Adipocyte (in vitro differentiated cells): Measurements from ENCODE around the gene TFAP2D.

Source experiments
- DNase-seq: peaks from one replicate; pipeline ENCODE4 v3.0.0-alpha.2; 2015; ENCODE audit warnings: low read depth
- H3K27me3 ChIP-seq: replicated peaks from 2 replicates; pipeline ENCODE4 v1.7.0; 2013; ENCODE audit warnings: mild to moderate bottlenecking, low read length, moderate library complexity; ENCODE audit not compliant: control insufficient read depth, insufficient read depth
- H3K36me3 ChIP-seq: 2 replicates; pipeline ENCODE4 v1.7.0; 2013; ENCODE audit warnings: low read length, mild to moderate bottlenecking, moderate library complexity; ENCODE audit not compliant: control insufficient read depth, insufficient read depth, severe bottlenecking
- H3K4me1 ChIP-seq: 2 replicates; pipeline ENCODE4 v1.7.0; 2013; ENCODE audit warnings: mild to moderate bottlenecking, low read length, moderate library complexity; ENCODE audit not compliant: control insufficient read depth, insufficient read depth
- H3K4me3 ChIP-seq: 2 replicates; pipeline ENCODE4 v1.7.0; 2013; ENCODE audit warnings: mild to moderate bottlenecking, low read length, moderate library complexity
- H3K9ac ChIP-seq: 2 replicates; pipeline ENCODE4 v1.7.0; 2013; ENCODE audit warnings: mild to moderate bottlenecking, low read length, moderate library complexity
- H3K9me3 ChIP-seq: 2 replicates; pipeline ENCODE4 v1.7.0; 2013; ENCODE audit warnings: mild to moderate bottlenecking, low read length, moderate library complexity; ENCODE audit not compliant: control insufficient read depth

The TFAP2D gene

GRCh38 chr6:50792771-50793170 lies 79.4 kb downstream of the TFAP2D start:
- H3K9ac ChIP-seq, result no peak overlapping the region
- no peaks in the 10 kb centered on the region for H3K4me1 ChIP-seq
- no peak for DNase-seq
- peaks cover 3% of the 10 kb centered on the region for H3K27me3 ChIP-seq
- no peaks in the 10 kb centered on the region for H3K36me3 ChIP-seq
- no peak overlapping the region for H3K4me3 ChIP-seq
- H3K9me3 ChIP-seq, result no peaks in the 10 kb centered on the region

- no peak for DNase-seq
- peaks cover 3% of the 10 kb centered on the region for H3K27me3 ChIP-seq
- H3K4me1 ChIP-seq, result no peaks in the 10 kb centered on the region
- no peaks in the 10 kb centered on the region for H3K36me3 ChIP-seq
- no peak overlapping the region for H3K4me3 ChIP-seq
- no peaks in the 10 kb centered on the region for H3K9me3 ChIP-seq
- no peak overlapping the region for H3K9ac ChIP-seq
These were observed 82.2 kb downstream of the TFAP2D start for GRCh38 chr6:50795574-50795973.

GRCh38 chr6:50804283-50804682 lies 91.0 kb downstream of the TFAP2D start:
- Histone ChIP-seq H3K4me3 (no peak overlapping the region), H3K4me1 (no peaks in the 10 kb centered on the region), H3K9ac (no peak overlapping the region), H3K9me3 (no peaks in the 10 kb centered on the region), H3K36me3 (no peaks in the 10 kb centered on the region), H3K27me3 (no peaks in the 10 kb centered on the region)
- DNase-seq, result no peak

GRCh38 chr6:50807035-50807434 lies 93.7 kb downstream of the TFAP2D start:
- Histone ChIP-seq H3K9ac (no peak overlapping the region), H3K36me3 (no peaks in the 10 kb centered on the region)
- no peak for DNase-seq

GRCh38 chr6:50815436-50816114 lies 102.2 kb downstream of the TFAP2D start:
- peak overlapping the region; percentile 8 for H3K9ac ChIP-seq
- no peaks in the 10 kb centered on the region for H3K4me1 ChIP-seq
- no peaks in the 10 kb centered on the region for H3K36me3 ChIP-seq
- no peaks in the 10 kb centered on the region for H3K9me3 ChIP-seq
- H3K27me3 ChIP-seq, result peaks cover 38% of the 10 kb centered on the region
- DNase-seq, result peak; percentile 70
- H3K4me3 ChIP-seq, result peak overlapping the region; percentile 78

More at GRCh38 chr6:50807035-50807434, 93.7 kb downstream of the TFAP2D start:
- Histone ChIP-seq H3K27me3 (no peaks in the 10 kb centered on the region), H3K4me1 (no peaks in the 10 kb centered on the region), H3K9me3 (no peaks in the 10 kb centered on the region), H3K4me3 (no peak overlapping the region)

GRCh38 chr6:50816115-50816675 lies 102.9 kb downstream of the TFAP2D start:
- Histone ChIP-seq H3K9me3 (no peaks in the 10 kb centered on the region), H3K36me3 (no peaks in the 10 kb centered on the region), H3K4me1 (no peaks in the 10 kb centered on the region), H3K4me3 (peak overlapping the region; percentile 78), H3K27me3 (peaks cover 45% of the 10 kb centered on the region), H3K9ac (peak overlapping the region; percentile 8)
- peak; percentile 90 for DNase-seq

- H3K4me1 ChIP-seq, result no peaks in the 10 kb centered on the region
- H3K9ac ChIP-seq, result no peak overlapping the region
- no peak overlapping the region for H3K4me3 ChIP-seq
- no peak for DNase-seq
- no peaks in the 10 kb centered on the region for H3K9me3 ChIP-seq
- H3K27me3 ChIP-seq, result peaks cover 52% of the 10 kb centered on the region
- no peaks in the 10 kb centered on the region for H3K36me3 ChIP-seq
These were observed 103.8 kb downstream of the TFAP2D start for GRCh38 chr6:50816947-50817645.

GRCh38 chr6:50817646-50817950 lies 104.3 kb downstream of the TFAP2D start:
- Histone ChIP-seq H3K36me3 (no peaks in the 10 kb centered on the region), H3K4me3 (no peak overlapping the region), H3K27me3 (peaks cover 57% of the 10 kb centered on the region), H3K9me3 (no peaks in the 10 kb centered on the region), H3K9ac (no peak overlapping the region), H3K4me1 (no peaks in the 10 kb centered on the region)
- no peak for DNase-seq

GRCh38 chr6:50818020-50818419 lies 104.7 kb downstream of the TFAP2D start:
- no peak overlapping the region for H3K4me3 ChIP-seq
- no peaks in the 10 kb centered on the region for H3K36me3 ChIP-seq
- peaks cover 61% of the 10 kb centered on the region for H3K27me3 ChIP-seq
- H3K9me3 ChIP-seq, result no peaks in the 10 kb centered on the region
- H3K4me1 ChIP-seq, result no peaks in the 10 kb centered on the region
- H3K9ac ChIP-seq, result no peak overlapping the region
- DNase-seq, result no peak

GRCh38 chr6:50818673-50819072 lies 105.3 kb downstream of the TFAP2D start, which contains the start of gene TFAP2B:
TSS of gene TFAP2B (plus strand) at chr6:50818871. CDS start at chr6:50818892, 21 bp downstream.
- Histone ChIP-seq H3K36me3 (no peaks in the 10 kb centered on the region), H3K4me1 (no peaks in the 10 kb centered on the region), H3K9me3 (no peaks in the 10 kb centered on the region), H3K9ac (no peak within 1 kb of the TSS), H3K27me3 (peaks cover 63% of the 10 kb centered on the region), H3K4me3 (peak within 1 kb of the TSS; percentile 46)
- DNase-seq, result no peak

- Histone ChIP-seq H3K9me3 (no peaks in the 10 kb centered on the region), H3K4me3 (peak overlapping the region; percentile 46), H3K27me3 (peaks cover 67% of the 10 kb centered on the region), H3K9ac (no peak overlapping the region), H3K36me3 (no peaks in the 10 kb centered on the region), H3K4me1 (no peaks in the 10 kb centered on the region)
- peak; percentile 13 for DNase-seq
These were observed 106.2 kb downstream of the TFAP2D start for GRCh38 chr6:50819466-50819903.
